ENCODE results near the gene ANO3. TPM values are rescaled to one million over a fixed set of nuclear protein-coding genes. Genes with fewer than 3 reads are reported as not detected.

ANO3 gene
- total RNA-seq, 2 experiments from 2014 or later: not detected

- no peak overlapping the region for H3K4me3 Mint-ChIP-seq
- Histone ChIP-seq H3K36me3 (ENCODE audit: insufficient read depth, low read length) (no peaks in the 10 kb centered on the region), H3K4me1 (ENCODE audit: insufficient read depth, low read length) (no peaks in the 10 kb centered on the region), H3K4me3 (ENCODE audit: low read length) (no peak overlapping the region), H3K27me3 (ENCODE audit: control insufficient read depth in 1 of 2, insufficient read depth in 2 of 2, low read length in 2 of 2) (no peaks in the 10 kb centered on the region), H3K9me3 (ENCODE audit: control insufficient read depth in 1 of 2, insufficient read depth in 1 of 2, low read length in 2 of 2) (no peaks in the 10 kb centered on the region), H3K27ac (ENCODE audit: low read depth in 1 of 2, low read length in 2 of 2) (no peak overlapping the region)
- no peak overlapping the region for H3K27ac Mint-ChIP-seq
- H3K36me3 Mint-ChIP-seq (ENCODE audit: low read depth): no peaks in the 10 kb centered on the region
- CTCF ChIA-PET: no interaction called here
- DNase-seq: no peak
- H3K9me3 Mint-ChIP-seq: peaks cover 4% of the 10 kb centered on the region
- no peak for TF ChIP-seq CTCF (IDR thresholded peaks at IDR 0.05)
- H3K4me1 Mint-ChIP-seq (ENCODE audit: low read depth): no peaks in the 10 kb centered on the region
- no peak for ATAC-seq (ENCODE audit: poor library complexity)
- POLR2A ChIA-PET: no interaction called here
- intact Hi-C loops (cut with DNase I, micrococcal nuclease): no loop called here
- no peaks in the 10 kb centered on the region for H3K27me3 Mint-ChIP-seq
These were observed 139.1 kb downstream of the ANO3 start for GRCh38 chr11:26470992-26471391.

- no peaks in the 10 kb centered on the region for H3K36me3 Mint-ChIP-seq (ENCODE audit: low read depth)
- no peaks in the 10 kb centered on the region for H3K27me3 Mint-ChIP-seq
- H3K27ac Mint-ChIP-seq: no peak overlapping the region
- no peaks in the 10 kb centered on the region for H3K9me3 ChIP-seq (ENCODE audit: control insufficient read depth in 1 of 2, insufficient read depth in 1 of 2, low read length in 2 of 2)
- TF ChIP-seq CTCF (IDR thresholded peaks at IDR 0.05): no peak
- ChIA-PET CTCF (no interaction called here), POLR2A (no interaction called here)
- DNase-seq: no peak
- H3K4me1 ChIP-seq (ENCODE audit: insufficient read depth, low read length): no peaks in the 10 kb centered on the region
- H3K4me3 Mint-ChIP-seq: no peak overlapping the region
- intact Hi-C loops (cut with DNase I, micrococcal nuclease): no loop called here
- no peaks in the 10 kb centered on the region for H3K27me3 ChIP-seq (ENCODE audit: control insufficient read depth in 1 of 2, insufficient read depth in 2 of 2, low read length in 2 of 2)
- no peak overlapping the region for H3K27ac ChIP-seq (ENCODE audit: low read depth in 1 of 2, low read length in 2 of 2)
- no peak overlapping the region for H3K4me3 ChIP-seq (ENCODE audit: low read length)
- H3K9me3 Mint-ChIP-seq: no peaks in the 10 kb centered on the region
- no peaks in the 10 kb centered on the region for H3K36me3 ChIP-seq (ENCODE audit: insufficient read depth, low read length)
- no peak for ATAC-seq (ENCODE audit: poor library complexity)
- H3K4me1 Mint-ChIP-seq (ENCODE audit: low read depth): no peaks in the 10 kb centered on the region
These were observed 141.6 kb downstream of the ANO3 start for GRCh38 chr11:26473216-26474194.

GRCh38 chr11:26474401-26474800 lies 142.5 kb downstream of the ANO3 start:
- Histone ChIP-seq H3K36me3 (ENCODE audit: insufficient read depth, low read length) (no peaks in the 10 kb centered on the region), H3K4me3 (ENCODE audit: low read length) (no peak overlapping the region), H3K27ac (ENCODE audit: low read depth in 1 of 2, low read length in 2 of 2) (no peak overlapping the region), H3K4me1 (ENCODE audit: insufficient read depth, low read length) (no peaks in the 10 kb centered on the region), H3K27me3 (ENCODE audit: control insufficient read depth in 1 of 2, insufficient read depth in 2 of 2, low read length in 2 of 2) (no peaks in the 10 kb centered on the region), H3K9me3 (ENCODE audit: control insufficient read depth in 1 of 2, insufficient read depth in 1 of 2, low read length in 2 of 2) (no peaks in the 10 kb centered on the region)
- Mint-ChIP-seq H3K9me3 (no peaks in the 10 kb centered on the region), H3K4me3 (no peak overlapping the region), H3K27ac (no peak overlapping the region), H3K4me1 (ENCODE audit: low read depth) (no peaks in the 10 kb centered on the region), H3K27me3 (no peaks in the 10 kb centered on the region), H3K36me3 (ENCODE audit: low read depth) (no peaks in the 10 kb centered on the region)
- TF ChIP-seq CTCF (IDR thresholded peaks at IDR 0.05): no peak
- CTCF ChIA-PET: no interaction called here
- intact Hi-C loops (cut with DNase I, micrococcal nuclease): no loop called here
- ATAC-seq (ENCODE audit: poor library complexity): no peak
- POLR2A ChIA-PET: no interaction called here
- no peak for DNase-seq
